Measurements from ENCODE around the gene CMC2. TPM values are rescaled to one million over a fixed set of nuclear protein-coding genes. Genes with fewer than 3 reads are reported as not detected.

CMC2 gene
- total and polyA plus RNA-seq, 2 of the 13 experiments (the other 11 are each of a cell fraction or from before 2014, with no cell fraction given), result 116 to 129 TPM

DNA sequence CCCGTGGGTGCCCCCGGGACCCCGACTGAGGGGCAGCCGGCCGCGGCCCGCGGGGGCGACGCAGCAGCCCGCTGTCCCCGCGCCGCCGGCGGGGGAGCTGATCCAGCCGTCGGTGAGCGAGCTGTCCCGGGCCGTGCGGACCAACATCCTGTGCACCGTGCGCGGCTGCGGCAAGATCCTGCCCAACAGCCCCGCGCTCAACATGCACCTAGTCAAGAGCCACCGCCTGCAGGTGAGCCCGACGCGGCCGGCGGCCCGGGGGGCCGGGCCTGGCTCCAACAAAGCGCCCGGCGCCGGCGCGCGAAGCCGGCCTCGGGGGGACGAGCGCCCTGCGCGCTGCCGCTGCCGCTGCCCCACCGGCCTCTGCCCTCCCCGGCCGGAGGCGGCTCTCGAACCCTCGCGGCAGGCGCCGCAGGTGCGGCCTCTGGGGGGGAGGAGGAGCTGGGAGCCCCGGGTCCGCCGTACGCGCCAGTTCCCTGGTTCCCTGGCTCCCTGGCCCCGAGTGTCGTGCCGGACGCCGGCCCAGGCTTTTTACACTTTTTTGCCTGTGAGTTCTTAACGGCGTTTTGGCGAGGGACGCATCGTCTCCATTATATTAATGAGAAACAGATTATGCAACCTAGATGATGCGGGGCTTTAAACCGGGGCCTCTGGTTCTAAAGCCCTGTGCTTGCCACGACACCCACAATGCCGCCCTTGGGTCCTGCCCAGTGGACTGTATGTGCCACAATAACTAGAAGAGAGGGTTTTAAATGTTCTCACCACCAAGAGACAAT lies 29.5 kb upstream of the CMC2 start (continued):
- TF ChIP-seq, protein P1, sequence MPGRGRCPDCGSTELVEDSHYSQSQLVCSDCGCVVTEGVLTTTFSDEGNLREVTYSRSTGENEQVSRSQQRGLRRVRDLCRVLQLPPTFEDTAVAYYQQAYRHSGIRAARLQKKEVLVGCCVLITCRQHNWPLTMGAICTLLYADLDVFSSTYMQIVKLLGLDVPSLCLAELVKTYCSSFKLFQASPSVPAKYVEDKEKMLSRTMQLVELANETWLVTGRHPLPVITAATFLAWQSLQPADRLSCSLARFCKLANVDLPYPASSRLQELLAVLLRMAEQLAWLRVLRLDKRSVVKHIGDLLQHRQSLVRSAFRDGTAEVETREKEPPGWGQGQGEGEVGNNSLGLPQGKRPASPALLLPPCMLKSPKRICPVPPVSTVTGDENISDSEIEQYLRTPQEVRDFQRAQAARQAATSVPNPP (CRISPR knock-in tag; IDR thresholded peaks at IDR 0.05), result no peak
- TF ChIP-seq FOSL1 (CRISPR knock-in tag; IDR thresholded peaks at IDR 0.05; ENCODE audit: borderline replicate concordance) (no peak), POGK (CRISPR knock-in tag; conservative IDR thresholded peaks at IDR 0.05) (peak; percentile 51; the same call in 1 of the 2 replicates), ZNF674 (CRISPR knock-in tag; IDR thresholded peaks at IDR 0.05; ENCODE audit: low read depth) (no peak), ZNF569 (CRISPR knock-in tag; IDR thresholded peaks at IDR 0.05; ENCODE audit: borderline replicate concordance) (no peak), SIN3B (IDR thresholded peaks at IDR 0.05; ENCODE audit: low read length) (no peak), TP53 (CRISPR knock-in tag; conservative IDR thresholded peaks at IDR 0.05) (no peak), ZNF501 (CRISPR knock-in tag; IDR thresholded peaks at IDR 0.05) (peak; percentile 82), ZNF354B (CRISPR knock-in tag; IDR thresholded peaks at IDR 0.05) (no peak), SRY (CRISPR knock-in tag; IDR thresholded peaks at IDR 0.05) (no peak), CENPT (CRISPR knock-in tag; IDR thresholded peaks at IDR 0.05; ENCODE audit: low read depth) (no peak), ZNF543 (CRISPR knock-in tag; IDR thresholded peaks at IDR 0.05) (peak; percentile 29; the same call in 1 of the 2 replicates), ZNF547 (CRISPR knock-in tag; IDR thresholded peaks at IDR 0.05) (0 out of 2 replicates have a peak, but pooled peaks have one; percentile 24), TFDP1 (CRISPR knock-in tag; IDR thresholded peaks at IDR 0.05; ENCODE audit: borderline replicate concordance) (0 out of 2 replicates have a peak, but pooled peaks have one; percentile 18), ZNF558 (CRISPR knock-in tag; IDR thresholded peaks at IDR 0.05; ENCODE audit: borderline replicate concordance) (0 out of 2 replicates have a peak, but pooled peaks have one; percentile 47)
- TF ChIP-seq, protein P2, sequence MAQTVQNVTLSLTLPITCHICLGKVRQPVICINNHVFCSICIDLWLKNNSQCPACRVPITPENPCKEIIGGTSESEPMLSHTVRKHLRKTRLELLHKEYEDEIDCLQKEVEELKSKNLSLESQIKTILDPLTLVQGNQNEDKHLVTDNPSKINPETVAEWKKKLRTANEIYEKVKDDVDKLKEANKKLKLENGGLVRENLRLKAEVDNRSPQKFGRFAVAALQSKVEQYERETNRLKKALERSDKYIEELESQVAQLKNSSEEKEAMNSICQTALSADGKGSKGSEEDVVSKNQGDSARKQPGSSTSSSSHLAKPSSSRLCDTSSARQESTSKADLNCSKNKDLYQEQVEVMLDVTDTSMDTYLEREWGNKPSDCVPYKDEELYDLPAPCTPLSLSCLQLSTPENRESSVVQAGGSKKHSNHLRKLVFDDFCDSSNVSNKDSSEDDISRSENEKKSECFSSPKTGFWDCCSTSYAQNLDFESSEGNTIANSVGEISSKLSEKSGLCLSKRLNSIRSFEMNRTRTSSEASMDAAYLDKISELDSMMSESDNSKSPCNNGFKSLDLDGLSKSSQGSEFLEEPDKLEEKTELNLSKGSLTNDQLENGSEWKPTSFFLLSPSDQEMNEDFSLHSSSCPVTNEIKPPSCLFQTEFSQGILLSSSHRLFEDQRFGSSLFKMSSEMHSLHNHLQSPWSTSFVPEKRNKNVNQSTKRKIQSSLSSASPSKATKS (CRISPR knock-in tag; IDR thresholded peaks at IDR 0.05), result no peak
- TF ChIP-seq, protein P3, sequence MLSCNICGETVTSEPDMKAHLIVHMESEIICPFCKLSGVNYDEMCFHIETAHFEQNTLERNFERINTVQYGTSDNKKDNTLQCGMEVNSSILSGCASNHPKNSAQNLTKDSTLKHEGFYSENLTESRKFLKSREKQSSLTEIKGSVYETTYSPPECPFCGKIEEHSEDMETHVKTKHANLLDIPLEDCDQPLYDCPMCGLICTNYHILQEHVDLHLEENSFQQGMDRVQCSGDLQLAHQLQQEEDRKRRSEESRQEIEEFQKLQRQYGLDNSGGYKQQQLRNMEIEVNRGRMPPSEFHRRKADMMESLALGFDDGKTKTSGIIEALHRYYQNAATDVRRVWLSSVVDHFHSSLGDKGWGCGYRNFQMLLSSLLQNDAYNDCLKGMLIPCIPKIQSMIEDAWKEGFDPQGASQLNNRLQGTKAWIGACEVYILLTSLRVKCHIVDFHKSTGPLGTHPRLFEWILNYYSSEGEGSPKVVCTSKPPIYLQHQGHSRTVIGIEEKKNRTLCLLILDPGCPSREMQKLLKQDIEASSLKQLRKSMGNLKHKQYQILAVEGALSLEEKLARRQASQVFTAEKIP (CRISPR knock-in tag; IDR thresholded peaks at IDR 0.05; ENCODE audit: borderline replicate concordance), result no peak
- TF ChIP-seq, protein P4, sequence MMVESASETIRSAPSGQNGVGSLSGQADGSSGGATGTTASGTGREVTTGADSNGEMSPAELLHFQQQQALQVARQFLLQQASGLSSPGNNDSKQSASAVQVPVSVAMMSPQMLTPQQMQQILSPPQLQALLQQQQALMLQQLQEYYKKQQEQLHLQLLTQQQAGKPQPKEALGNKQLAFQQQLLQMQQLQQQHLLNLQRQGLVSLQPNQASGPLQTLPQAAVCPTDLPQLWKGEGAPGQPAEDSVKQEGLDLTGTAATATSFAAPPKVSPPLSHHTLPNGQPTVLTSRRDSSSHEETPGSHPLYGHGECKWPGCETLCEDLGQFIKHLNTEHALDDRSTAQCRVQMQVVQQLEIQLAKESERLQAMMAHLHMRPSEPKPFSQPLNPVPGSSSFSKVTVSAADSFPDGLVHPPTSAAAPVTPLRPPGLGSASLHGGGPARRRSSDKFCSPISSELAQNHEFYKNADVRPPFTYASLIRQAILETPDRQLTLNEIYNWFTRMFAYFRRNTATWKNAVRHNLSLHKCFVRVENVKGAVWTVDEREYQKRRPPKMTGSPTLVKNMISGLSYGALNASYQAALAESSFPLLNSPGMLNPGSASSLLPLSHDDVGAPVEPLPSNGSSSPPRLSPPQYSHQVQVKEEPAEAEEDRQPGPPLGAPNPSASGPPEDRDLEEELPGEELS (CRISPR knock-in tag; IDR thresholded peaks at IDR 0.05), result no peak
